Measurements from ENCODE around the gene IL20RA.
"Not testable (repeated sequence)": the region's sequence is repeated elsewhere in the genome, so short reads cannot be mapped to it uniquely, and the experiment has no call there.

The IL20RA gene

GRCh38 chr6:136975089-136975715 lies 69.6 kb downstream of the IL20RA start:
- no peak for DNase-seq (ENCODE audit: low read depth in 2 of 2, low spot score in 1 of 2)

DNA sequence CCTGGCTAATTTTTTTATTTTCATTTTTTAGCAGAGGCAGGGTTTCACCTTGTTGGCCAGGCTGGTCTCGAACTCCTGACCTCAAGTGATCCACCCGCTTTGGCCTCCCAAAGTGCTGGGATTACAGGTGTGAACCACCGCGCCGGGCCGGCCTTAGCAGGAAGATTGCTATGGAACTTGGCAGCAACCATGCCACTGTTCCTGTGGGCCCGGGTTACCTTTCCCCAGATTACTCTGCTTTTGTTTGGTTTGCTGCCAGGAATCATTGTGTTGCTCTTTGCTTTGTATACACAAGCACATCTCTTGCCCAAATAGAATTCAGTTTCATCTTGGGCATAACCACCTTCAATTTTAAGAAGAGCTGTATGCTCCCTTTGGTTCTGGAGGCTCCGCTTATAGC lies 71.0 kb downstream of the IL20RA start:
- not testable (repeated sequence) for DNase-seq (ENCODE audit: low read depth in 2 of 2, low spot score in 1 of 2)

- no peak for DNase-seq (ENCODE audit: low read depth in 2 of 2, low spot score in 1 of 2)
Observed at GRCh38 chr6:136971609-136972008, 73.2 kb downstream of the IL20RA start.

- no peak for DNase-seq (ENCODE audit: low read depth in 2 of 2, low spot score in 1 of 2)
Observed at GRCh38 chr6:136969930-136970329, 74.8 kb downstream of the IL20RA start.

- DNase-seq (ENCODE audit: low read depth in 2 of 2, low spot score in 1 of 2), result no peak
Observed at GRCh38 chr6:136969433-136969832, 75.3 kb downstream of the IL20RA start.

DNA sequence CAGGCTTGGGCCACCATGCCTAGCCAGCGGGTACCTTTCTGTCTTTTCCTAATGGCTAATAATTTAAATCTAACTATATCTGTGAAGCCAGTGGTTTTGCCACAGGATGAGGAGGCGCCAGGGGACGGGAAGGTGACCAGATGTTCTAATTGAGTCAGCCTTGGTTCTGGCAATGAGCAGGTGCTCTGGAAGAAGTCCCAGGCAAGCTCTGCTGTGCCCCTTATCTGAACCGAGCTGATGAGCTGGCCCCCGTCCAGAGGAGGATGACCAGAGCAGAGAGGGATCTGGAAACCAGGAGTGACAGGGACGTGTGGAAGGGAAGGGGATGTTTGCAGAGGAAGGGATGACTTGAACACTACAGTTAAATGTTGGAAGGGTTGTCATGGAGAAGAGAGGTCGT lies 75.9 kb downstream of the IL20RA start:
- no peak for DNase-seq (ENCODE audit: low read depth in 2 of 2, low spot score in 1 of 2)

DNA sequence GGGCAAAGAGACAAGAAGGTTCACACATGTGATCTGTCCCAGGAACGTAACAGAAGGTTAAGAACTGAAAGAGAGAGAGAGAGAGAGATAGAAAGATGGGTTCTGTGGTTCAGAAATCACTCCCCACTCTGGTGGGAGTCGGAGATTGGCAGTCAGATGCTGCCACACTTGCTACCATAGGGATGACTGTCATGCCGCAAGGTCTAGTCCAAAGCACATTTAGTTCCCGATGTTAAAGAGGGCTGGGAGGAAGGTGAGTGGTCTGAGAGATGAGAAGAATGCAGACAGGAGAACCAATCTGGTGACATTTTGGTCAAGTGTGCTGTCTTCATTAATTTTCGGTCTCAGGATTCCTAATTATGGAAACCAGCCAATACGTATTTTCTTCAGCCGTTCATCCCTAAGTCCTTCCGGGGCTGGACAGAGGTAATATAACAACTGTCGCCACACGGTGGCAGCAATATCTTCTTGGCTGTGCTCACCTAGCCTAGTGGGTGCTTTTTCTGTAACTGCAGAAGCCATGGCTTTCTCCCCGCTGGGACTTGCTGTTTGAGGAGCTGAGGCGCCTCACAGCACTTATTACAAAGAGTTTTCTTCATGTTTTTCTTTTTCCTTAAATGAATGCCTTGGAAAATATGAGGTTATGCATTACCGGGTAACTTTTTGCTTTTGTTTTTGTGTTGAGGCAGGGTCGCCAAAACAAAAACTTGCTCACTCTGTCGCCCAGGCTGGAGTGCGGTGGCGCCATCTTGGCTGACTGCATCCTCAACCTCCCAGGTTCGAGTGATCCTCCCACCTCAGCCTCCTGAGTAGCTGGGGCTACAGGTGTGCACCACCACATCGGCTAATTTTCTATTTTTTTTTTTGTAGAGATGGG lies 76.7 kb downstream of the IL20RA start:
- DNase-seq (ENCODE audit: low read depth in 2 of 2, low spot score in 1 of 2), result peak; percentile 10 to 16

DNA sequence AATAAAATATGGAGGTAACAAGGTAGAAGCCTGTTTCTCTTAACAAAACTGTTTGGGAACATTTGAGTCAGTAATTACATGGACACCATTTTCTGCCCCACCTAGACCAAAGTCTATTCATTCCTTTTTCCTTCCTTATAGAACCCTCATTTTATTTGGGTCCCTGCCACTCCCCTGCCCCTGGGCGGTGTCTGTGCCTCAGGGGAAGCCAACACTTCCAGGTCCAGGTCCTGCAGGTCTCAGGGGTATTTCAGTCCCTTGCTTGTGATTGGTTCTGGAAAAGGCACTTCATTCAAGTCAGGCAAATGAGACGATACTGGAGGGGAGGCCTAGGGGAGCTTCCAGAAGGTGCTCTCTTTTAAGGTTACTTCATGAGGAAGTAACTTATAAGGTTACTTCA lies 80.4 kb downstream of the IL20RA start:
- no peak for DNase-seq (ENCODE audit: low read depth in 2 of 2, low spot score in 1 of 2)

GRCh38 chr6:136963259-136963658 lies 81.5 kb downstream of the IL20RA start:
- DNase-seq (ENCODE audit: low read depth in 2 of 2, low spot score in 1 of 2), result no peak

- no peak for DNase-seq (ENCODE audit: low read depth in 2 of 2, low spot score in 1 of 2)
Observed at GRCh38 chr6:136962661-136963060, 82.1 kb downstream of the IL20RA start.

- DNase-seq (ENCODE audit: low read depth in 2 of 2, low spot score in 1 of 2), result no peak
Observed at GRCh38 chr6:136961848-136962247, 82.9 kb downstream of the IL20RA start.

DNA sequence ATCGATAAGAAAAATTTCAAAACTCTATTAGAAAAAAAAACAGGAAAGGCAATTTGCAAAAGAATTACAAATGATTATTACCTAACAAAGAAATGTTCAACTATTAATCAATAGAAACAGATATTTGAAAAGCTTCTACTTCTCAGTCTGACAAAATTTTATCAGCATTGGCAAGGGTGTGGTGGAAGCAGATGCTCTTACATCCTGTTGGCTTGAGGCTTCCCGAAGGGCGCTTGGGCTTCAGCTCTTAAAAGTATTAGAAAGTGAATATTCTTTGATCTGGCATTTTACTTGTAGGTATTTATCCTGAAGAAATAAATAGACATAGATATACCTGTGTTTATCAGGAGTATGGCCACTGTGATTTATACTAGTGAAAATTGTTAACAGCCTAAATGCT lies 84.0 kb downstream of the IL20RA start:
- no peak for DNase-seq (ENCODE audit: low read depth in 2 of 2, low spot score in 1 of 2)

DNA sequence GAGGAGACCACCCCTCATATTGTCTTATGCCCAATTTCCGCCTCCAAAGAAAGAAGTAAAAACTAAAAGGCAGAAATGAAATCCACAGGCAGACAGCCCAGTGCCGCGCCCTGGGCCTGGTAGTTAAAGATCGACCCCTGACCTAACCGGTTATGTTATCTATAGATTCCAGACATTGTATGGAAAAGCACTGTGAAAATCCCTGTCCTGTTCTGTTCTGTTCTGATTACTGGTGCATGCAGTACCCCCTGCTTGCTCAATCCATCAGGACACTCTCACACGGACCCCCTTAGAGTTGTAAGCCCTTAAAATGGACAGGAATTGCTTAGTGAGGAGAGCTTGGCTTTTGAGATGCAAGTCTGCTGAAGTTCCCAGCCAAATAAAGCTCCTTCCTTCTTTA lies 84.8 kb downstream of the IL20RA start:
- not testable (repeated sequence) for DNase-seq (ENCODE audit: low read depth in 2 of 2, low spot score in 1 of 2)

DNA sequence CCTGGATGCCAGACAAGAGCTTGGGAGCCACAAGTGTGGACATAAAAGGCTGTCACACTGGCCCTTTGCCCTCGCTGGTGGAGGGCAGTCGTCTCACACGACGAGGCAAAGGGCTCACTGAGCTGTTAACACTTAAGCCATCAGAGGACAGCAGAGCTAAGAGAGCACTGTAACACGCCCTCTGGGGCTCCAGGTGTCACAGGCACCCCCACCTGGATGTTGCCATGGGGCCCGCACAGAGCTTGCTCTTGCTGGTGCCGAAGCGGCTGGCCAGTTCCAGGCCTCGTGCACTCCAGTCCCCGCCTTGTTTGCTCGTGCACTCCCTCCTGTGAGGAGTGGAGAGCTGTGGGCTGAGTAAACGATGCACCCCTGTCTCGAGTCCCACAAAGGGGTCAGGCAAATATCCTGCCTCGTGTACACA lies 85.3 kb downstream of the IL20RA start:
- DNase-seq (ENCODE audit: low read depth in 2 of 2, low spot score in 1 of 2), result no peak

DNA sequence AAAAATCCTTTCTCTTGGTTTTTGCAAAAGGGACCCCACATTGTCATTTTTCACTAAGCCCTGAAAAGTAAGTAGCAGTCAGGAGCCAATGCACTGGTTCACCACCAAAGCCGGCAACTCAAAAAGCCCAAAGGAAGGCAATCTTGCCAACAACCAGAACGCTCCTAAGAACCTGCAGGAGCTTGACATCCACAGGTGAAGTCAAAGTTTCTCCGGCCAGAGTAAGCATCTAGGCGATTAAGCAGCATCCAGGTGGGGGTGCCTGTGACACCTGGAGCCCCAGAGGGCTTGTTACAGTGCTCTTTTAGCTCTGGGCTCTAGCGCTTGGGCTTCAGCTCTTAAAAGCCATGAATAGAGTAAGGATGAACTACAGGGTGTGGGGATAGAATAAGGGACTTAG lies 86.6 kb downstream of the IL20RA start:
- DNase-seq (ENCODE audit: low read depth in 2 of 2, low spot score in 1 of 2), result no peak

DNA sequence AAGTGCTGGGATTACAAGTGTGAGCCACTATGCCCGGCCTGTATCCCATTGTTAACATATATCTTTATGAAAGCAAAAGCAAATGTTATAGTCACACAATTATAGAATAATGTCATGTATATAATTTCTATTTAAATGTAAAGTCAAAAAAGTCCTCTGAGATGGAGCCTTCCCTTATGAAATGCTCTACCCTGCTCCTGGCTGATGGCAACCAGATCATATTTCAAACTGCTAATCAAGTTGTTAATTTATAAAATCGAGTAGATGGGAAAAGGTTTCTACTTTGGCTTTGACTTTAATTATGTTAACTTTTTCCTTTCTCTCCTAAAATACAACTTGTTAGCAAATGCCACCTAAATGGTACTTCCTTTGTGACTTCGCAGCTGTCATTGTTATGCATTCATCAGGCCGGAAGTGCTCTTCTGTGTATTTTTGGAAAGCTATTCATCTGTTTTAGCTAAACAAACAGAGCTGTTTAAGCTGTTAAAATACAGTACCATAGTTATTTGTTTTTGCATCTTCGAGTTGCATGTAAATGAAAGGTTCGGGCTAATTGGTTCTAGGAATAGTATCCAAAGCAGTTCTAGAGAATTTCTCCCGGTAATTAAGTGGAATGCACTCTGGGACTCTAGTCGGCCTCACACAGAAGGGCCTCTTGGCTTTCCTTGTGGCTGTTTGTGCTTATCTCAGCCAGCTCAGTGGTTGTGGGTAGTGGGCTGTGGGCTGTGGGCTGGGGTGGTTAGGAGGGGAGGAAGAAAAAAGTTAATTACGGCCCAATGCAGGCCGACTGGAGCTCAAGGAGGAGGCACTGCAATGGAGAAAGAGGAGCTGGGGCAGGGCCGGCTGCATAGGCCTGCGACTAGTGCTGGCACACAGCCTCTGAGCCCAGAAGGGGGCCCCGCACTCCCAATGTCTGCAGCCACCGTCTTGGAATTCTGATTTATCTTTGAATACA lies 87.9 kb downstream of the IL20RA start:
- DNase-seq (ENCODE audit: low read depth in 2 of 2, low spot score in 1 of 2), result no peak

GRCh38 chr6:136955123-136955522 lies 89.6 kb downstream of the IL20RA start:
- no peak for DNase-seq (ENCODE audit: low read depth in 2 of 2, low spot score in 1 of 2)

DNA sequence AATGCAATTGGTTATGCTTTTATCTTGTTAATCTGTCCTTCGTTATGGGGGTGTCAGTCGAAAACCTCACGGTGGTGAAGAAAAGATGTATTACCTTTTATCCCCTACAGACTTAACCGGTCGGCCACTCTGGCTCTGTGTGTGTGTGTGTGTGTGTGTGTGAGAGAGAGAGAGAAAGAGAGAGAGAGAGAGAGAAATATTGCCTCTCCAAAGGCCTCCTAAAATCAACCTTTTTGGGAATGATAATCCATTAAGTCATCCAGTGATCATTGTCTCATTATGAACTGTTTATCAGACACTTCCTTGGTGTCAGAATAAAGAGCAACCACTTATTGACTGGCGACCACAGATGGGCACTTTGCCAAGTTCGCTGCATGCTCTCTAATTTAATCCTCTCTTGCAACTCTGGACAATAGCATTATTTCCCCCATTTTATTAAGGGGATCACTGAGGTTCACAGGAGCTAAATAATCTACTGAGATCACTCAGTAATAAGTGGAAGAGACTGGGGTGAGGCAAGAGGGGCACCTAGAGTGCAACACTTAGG lies 92.0 kb downstream of the IL20RA start:
- DNase-seq (ENCODE audit: low read depth in 2 of 2, low spot score in 1 of 2), result no peak

DNA sequence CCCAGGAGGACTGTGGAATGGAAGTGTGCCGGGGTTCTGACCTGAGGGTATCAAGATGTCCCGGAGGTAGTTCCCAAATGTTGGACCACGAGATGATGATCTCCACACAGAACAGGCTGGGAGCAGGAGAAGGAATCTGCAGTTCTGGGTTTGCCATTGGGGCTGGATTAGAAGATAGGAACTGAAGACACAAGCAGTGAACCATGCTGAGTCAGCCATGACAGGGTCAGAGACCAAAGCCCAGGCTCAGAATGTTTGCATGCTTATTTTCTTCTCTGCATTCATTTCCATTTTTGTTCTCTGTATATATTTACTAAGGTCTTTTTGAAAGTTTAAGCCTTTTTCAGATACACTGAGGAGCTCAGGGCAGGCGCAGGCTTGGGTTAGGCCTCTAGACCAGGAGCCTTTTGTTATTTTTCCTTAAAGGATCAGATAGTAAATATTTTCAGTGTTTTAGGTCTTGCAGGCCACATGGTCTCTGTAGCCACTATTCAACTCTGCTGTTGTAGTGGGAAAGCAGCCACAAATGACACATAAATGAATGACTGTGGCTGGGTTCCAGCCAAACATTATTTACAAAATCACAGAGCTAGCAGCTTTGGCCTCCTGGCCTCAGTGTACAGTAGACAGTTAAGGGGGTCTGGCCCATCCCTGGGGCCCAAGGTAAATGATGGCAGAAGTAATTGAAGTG lies 94.2 kb downstream of the IL20RA start:
- DNase-seq (ENCODE audit: low read depth in 2 of 2, low spot score in 1 of 2), result no peak
